Activated naive CD4-positive, alpha-beta T cell treated with Interleukin-2 at 50 U/mL for 16 hours (primary cell): ENCODE data around the gene OR6C6.
"Not testable (repeated sequence)": the region's sequence is repeated elsewhere in the genome, so short reads cannot be mapped to it uniquely, and the experiment has no call there.

Source experiments
- DNase-seq: peaks from one replicate; pipeline ENCODE4 v3.0.0-alpha.2; 2020

Gene OR6C6

GRCh38 chr12:55296469-55296868 lies at the start of gene OR6C6:
Gene OR6C6 (minus strand): TSS chr12:55296569. CDS start chr12:55295232, 1,337 bp downstream.
- no peak for DNase-seq

DNA sequence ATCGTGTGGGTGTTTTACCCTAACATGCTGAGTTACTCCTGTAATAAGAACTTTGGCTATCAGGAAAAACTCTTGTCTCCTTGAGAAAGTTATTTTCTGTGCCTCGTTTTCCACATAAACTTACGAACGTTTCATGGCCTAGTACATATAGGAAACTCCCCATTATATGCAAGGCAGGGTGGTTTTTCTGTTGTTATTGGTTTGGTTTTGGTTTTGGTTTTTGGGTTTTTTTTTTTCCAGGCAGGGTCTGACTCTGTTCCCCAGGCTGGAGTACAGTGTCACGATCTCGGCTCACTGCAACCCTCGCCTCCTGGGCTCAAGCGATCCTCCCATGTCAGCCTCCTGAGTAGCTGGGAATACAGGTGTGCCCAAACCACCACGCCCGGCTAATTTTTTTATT lies 39.6 kb upstream of the OR6C6 start:
- no peak for DNase-seq

GRCh38 chr12:55330446-55330845 lies 34.1 kb upstream of the OR6C6 start, which contains the start of gene OR6C3:
Gene OR6C3 (plus strand): TSS chr12:55330746. CDS start chr12:55331701, 955 bp downstream.
- no peak for DNase-seq

GRCh38 chr12:55325801-55326200 lies 29.4 kb upstream of the OR6C6 start:
- DNase-seq, result not testable (repeated sequence)

DNA sequence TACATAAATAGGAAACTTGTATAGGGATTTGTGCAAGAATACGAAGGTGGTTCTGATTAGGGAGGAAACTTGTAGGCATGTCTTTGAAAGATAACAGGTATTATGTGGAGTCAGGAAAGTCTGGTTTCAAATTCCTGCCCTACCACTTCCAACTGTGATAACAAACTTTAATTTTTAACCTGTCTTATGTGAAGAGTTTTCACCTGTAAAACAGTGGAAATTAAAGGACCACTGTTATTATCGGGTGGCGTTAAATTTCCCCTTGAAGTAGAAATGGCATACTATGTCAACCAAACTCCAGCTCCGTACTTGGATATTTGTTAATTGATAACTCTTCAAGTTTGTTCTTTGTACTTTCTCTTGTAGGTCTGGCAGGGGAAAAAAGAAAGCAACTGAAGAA lies 23.8 kb upstream of the OR6C6 start:
- no peak for DNase-seq

- no peak for DNase-seq
These were observed 17.7 kb upstream of the OR6C6 start, which contains the start of gene OR6C1 for GRCh38 chr12:55314043-55314442. Gene OR6C1 (plus strand): TSS chr12:55314343. CDS start chr12:55320600, 6,257 bp downstream.

DNA sequence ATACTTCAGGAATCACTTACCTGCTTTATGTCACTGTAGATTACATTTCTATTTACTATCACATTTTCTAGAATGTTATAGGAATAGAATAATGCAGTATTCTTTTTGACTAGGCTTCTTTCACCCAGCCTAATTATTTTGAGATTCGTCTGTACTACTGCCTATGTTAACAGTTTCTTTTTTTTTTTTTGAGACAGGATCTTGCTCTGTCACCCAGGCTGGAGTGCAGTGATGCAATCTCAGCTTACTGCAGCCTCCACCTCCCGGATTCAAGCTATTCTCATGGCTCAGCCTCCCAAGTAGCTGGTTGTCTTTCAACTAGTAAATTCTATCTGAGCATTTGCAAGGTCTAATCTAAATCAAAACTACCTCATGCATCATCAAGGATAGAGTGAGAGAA lies 6.4 kb downstream of the OR6C6 start:
- no peak for DNase-seq

DNA sequence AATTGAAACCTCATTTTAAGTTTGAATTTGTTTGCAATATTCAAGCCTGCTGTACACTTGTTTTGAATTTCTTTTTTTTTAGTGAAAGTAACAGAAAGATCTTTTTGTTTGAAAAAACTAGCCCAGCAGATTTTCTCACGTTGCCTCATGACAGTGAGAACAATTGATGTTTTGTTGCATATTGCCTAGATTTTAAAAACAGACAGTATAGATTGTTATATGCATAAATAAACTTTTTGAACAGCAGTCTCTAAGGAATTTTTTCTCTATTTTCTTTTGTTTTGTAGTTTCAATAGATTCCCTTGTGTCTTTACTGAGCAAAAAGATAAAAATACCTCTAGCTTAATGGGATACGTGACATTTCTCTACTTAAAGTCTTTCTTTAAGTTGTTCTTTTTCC lies 15.4 kb downstream of the OR6C6 start:
- no peak for DNase-seq

DNA sequence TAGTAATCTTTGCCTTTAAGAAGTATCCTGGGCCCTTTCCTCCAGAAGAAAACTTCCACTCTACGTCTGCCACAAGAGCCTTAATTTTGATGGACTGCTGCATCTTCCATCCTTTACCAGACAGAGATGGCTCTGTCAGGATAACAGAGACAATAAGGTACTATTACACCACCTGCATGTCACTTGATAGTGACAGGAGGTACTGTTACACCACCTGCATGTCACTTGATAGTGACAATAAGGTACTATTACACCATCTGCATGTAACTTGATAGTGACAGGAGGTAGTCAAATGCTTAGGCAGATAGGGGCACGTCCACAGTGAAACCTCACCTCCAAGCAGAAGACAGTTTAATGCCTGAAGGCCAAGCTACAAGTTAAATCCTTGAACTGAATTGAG lies 38.1 kb downstream of the OR6C6 start:
- no peak for DNase-seq

- no peak for DNase-seq
These were observed 39.5 kb downstream of the OR6C6 start for GRCh38 chr12:55256831-55257230.

- no peak for DNase-seq
These were observed 43.1 kb downstream of the OR6C6 start for GRCh38 chr12:55253281-55253680.

DNA sequence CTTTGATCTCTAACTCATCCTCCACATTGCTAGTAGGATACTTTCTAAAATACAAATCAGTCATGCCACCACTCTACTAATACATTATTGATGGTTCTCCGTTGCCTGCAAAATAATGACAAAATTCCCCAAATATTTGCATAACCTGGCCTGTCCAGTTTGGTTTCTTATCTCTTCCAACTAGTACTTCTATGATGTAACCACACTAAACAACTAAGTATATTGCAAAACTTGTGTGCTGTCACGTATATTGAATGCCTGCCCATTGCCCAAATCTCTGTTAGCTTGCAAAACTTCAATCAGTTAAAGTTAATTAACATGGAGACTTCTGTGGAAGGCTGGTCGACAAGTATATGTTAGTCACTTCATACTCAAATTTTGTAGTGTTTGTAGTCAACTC lies 45.4 kb downstream of the OR6C6 start:
- DNase-seq, result no peak

- DNase-seq, result no peak
These were observed 50.2 kb downstream of the OR6C6 start for GRCh38 chr12:55246159-55246558.

DNA sequence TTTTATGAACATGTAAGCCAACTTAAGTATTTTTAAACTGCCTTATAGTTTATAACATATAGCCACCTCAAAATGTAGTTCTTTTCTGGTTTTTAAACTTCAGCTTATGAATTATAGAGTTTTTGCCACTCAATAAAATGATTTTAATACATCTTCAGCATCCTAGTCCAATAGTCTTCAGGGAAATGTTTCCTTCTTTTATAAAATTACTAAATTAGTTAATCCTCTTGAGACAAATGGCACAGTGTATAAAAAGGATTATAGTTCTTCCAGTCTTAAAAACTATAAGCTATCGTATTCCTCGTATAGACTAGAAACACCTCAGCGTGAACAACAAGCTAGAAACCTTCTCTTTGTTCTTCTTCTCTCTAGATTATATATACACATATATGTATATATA lies 52.1 kb downstream of the OR6C6 start, which contains the start of gene OR6C74:
Gene OR6C74 (plus strand): TSS at position 301 of the 400 bp plus-strand sequence. CDS start 2,679 bp downstream, outside the sequence.
- no peak for DNase-seq
